NCI-H187 (cell line): Measurements from ENCODE around the gene YPEL4.

Experiments
- DNase-seq, 2 experiments: peaks; one replicate each; lab custom pipeline; 2025; lab: John Stamatoyannopoulos, UW

The YPEL4 gene

GRCh38 chr11:57650739-57651090, 1.0 kb upstream of the YPEL4 start:
- no peak for DNase-seq

- no peak for DNase-seq
These were observed 644 bp downstream of the YPEL4 start for GRCh38 chr11:57648801-57649735.

GRCh38 chr11:57647960-57648800, 1.5 kb downstream of the YPEL4 start:
- DNase-seq = no peak

- no peak for DNase-seq
These were observed 2.3 kb downstream of the YPEL4 start for GRCh38 chr11:57647372-57647771.

GRCh38 chr11:57646799-57647303, 2.9 kb downstream of the YPEL4 start:
- no peak for DNase-seq

DNA sequence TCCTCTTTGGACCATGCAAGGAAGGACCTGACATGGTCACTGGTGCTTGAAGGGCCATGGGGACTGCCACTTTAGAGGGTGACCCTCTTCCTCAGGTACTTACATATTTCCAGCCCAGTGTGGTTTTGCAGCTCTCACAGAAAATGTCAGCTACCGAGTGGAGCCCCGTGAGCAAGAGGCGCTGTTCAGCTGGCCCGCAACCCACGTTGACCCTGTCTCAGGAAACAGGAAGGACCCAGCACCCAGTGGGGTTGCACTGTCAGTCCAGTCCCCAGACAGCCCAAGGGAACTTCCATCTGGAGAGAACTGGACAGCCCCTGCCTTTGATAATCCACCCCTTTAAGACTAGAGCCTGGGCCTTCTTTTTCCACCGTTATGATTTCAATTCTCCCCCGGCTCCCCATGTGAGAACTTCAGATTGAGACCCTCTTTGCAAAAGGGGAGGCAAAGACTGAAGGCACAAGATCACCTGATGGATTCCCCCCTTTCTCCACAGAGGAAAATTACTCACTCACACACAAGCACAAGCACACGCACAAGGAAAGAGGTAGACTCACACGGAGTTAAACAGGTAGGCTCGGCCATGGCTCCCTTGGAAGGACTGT, 3.4 kb downstream of the YPEL4 start:
- DNase-seq = no peak

DNA sequence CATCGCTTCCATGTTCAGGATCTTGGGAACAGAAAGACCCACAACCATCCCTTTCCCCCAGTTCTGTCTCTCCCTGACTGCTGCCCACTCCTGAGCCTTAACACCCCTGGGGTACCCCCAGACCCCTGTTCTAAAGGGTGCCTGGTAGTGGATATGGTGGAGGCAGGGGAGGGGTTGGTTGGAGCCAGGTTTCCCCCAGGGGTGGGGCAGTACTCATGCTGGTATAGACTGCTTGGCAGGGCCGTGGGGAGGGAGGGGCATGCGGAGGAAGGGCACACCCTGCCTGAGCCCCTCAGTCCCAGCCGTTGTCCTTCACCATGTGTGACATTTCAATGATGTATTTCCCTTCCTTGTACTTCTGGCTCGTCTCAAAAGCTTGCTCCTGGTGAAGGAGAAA, 4.0 kb downstream of the YPEL4 start:
- no peak for DNase-seq

DNA sequence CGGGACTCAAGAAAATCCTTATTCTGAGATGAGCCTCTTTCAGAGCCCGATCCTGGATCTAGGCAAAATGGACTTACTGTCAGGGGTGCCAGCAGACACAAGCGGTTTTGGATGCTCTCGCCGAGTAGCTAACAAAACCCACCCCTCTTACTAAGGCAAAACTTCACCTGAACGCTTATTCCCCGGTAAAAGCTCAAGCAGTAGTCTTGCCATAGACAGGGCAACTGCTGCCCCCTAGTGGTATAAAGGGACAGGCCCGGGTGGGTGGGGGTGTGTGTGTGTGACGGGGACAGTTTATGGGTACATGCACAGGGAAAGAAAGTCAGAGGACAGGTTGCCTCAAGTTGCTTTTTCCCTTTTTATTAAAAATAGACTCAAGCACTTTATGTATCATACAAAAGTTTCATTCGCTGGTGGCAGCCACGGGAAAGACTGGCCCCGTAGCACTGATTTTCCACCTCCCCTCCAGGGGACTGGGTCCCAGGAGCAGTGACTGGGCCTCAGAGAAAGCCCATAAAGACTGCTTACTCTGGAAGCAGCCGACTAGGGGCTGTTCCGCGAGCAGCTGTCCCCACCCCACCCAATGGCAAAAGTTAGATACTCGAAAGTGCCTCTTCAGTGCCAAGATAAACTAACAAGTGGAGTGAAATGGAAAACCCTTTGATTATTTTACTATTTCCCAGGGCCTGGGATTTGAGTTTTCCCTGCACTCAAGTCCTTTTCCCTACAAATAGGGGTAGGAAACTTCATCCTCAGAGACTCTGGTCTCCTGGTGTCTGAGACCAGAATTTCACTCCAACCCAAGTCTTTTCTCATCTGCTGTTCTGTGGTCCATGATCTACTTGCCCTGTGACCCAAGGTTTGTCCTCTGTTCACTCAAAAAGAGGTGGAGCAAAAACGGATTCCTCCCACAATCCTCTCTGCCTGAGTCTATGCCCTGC, 4.7 kb downstream of the YPEL4 start:
- peak; percentile 6 to 38 for DNase-seq

GRCh38 chr11:57643802-57644201, 5.9 kb downstream of the YPEL4 start:
- no peak for DNase-seq

DNA sequence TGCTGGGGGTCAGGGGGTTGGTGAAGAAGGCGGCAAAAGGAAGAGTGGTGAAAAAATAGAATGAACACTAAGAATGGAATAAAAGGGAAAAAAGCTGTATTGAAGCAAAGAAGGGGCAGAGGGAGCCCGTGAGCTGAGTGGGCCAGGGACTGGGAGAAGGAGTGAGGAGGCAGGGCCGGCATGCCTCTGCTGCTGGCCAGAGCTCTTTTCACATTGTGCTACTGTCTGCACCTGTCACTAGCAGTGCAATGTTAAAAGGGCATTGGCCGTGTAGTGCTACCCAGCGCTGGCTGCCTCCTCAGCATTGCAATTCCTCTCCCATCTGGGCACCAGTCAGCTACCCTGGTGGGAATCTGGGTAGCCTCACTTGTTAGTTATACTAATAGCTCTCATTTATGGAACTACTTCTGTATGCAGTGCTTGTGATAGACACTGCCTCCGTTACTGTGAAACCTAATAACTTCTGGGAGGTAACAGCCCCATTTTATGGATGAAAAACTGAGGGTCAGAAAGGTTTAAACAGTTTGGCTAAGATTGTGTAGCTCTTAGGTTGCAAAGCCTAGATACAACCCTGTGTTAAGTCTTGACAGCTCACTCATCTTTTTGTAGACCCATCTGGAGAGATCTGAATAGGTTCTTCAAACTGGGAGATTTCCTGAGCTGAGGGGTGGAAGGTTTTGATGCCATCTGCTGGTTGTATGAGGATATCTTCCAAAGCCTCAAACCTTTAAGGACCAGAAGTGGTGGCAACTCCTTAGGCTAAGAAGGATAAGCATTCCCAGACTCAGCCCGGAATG, 8.5 kb downstream of the YPEL4 start:
- DNase-seq = no peak

DNA sequence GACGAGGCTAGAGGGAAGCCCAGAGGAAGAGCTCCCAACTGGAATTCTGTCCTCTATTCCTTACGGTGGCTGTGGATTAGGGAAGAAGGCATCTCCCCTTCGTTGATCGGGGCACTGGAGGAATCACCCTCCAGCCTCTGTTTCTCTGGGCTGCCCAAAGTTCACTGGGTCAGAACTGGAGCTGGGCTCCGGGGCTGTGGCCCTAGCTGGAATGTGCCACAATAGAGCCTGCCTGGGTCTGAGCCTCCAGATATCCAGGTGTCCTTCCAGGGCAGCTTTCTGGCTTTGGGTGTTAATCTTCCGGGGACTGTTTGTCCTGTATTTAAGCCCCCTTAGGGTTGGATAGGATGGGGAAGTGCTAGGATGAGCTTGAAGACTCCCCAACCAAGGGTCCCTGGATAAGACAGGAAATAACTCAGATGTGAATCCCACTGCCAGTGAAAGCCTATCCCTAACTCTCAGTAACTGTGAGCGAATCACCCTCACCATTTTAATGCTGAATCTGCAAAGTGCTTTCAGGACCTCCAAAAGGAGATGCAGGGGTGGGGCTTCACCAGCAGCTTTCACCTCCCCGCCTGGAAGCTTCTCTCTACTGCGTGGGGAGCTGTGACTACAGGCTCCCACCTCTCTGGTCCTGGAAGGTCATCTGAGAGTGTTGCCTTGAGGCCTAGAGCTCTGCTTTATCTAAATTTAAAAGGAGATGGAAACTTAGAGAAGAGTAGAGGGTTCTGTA, 9.5 kb downstream of the YPEL4 start:
- no peak for DNase-seq

- DNase-seq = no peak
These were observed 10.2 kb downstream of the YPEL4 start for GRCh38 chr11:57639321-57640067.

DNA sequence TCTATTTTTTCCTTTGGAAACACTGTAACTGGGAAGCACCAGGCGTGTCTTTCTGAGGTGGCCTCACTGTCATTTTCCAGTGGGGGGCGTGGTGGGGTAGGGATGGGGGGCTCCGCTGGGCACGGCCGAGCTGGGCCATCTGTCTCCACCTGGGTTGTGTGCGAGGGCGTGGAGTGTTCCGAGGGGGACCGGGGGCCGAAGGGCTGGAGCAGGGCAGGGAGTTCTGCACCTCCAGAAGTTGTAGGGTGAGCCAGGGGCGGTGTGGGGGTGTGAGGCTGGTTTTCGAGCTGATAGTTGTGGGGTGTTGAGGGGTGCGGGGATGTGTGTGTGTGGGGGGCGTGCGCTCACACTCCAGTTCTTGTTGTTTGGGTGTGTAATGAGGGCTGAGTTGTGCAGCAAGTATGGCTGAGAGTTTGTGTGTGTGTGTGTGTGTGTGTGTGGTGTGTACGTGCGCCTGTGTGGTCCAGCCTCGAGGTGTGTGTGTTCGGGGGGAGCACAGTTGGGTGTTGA, 10.8 kb downstream of the YPEL4 start:
- DNase-seq = no peak

GRCh38 chr11:57638005-57638781, 11.5 kb downstream of the YPEL4 start:
- peak in 1 of 2 experiments; percentile 14 for DNase-seq

- no peak for DNase-seq
These were observed 12.1 kb downstream of the YPEL4 start for GRCh38 chr11:57637626-57638004.

- no peak for DNase-seq
These were observed 14.5 kb downstream of the YPEL4 start for GRCh38 chr11:57635246-57635645.

DNA sequence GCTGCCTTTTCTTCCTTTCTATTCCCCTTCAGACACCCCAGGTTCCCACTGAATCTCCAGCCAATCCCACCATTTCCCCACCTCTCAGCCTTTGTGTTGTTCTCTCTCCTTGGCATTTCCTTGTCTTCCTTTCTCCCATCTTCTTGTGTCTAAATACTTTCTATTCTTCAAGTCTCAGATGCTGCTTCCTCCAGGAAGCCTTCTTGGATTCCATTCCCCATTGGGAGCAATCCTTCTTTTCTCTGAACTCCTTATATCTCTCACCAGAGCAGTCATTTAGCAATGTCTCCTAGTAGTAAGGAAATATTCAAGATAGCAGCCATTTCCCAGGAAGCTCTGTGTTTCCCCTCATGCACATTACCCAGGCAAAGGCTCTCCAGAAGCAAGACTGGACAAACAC, 15.4 kb downstream of the YPEL4 start:
- no peak for DNase-seq
